H9 (cell line): Measurements from ENCODE around the gene ABLIM3. TPM values are rescaled to one million over a fixed set of nuclear protein-coding genes. Genes with fewer than 3 reads are reported as not detected.

Source experiments
- DNase-seq: peaks from one replicate; pipeline ENCODE4 v3.0.0-alpha.2; 2017
- H2AFZ ChIP-seq: one replicate; pipeline ENCODE4 v1.6.1; 2013; ENCODE audit warnings: mild to moderate bottlenecking, low read length, control low read depth, moderate library complexity
- H2AK5ac ChIP-seq: 2 replicates; pipeline ENCODE4 v1.6.1; 2013; ENCODE audit warnings: low read length, control low read depth, mixed read lengths; ENCODE audit not compliant: insufficient read length
- H2BK120ac ChIP-seq: one replicate; pipeline ENCODE4 v1.6.1; 2013; ENCODE audit warnings: low read depth, mild to moderate bottlenecking, low read length, control low read depth, inconsistent platforms; ENCODE audit not compliant: poor library complexity, severe bottlenecking
- H2BK12ac ChIP-seq: 2 replicates; pipeline ENCODE4 v1.6.1; 2013; ENCODE audit warnings: low read length, control low read depth, mixed read lengths, low read depth; ENCODE audit not compliant: insufficient read length
- H2BK15ac ChIP-seq: 2 replicates; pipeline ENCODE4 v1.6.1; 2013; ENCODE audit warnings: low read depth, low read length, control low read depth
- H2BK20ac ChIP-seq: one replicate; pipeline ENCODE4 v1.6.1; 2013; ENCODE audit warnings: low read depth, mild to moderate bottlenecking, low read length, control low read depth, inconsistent platforms; ENCODE audit not compliant: poor library complexity, severe bottlenecking
- H2BK5ac ChIP-seq: 2 replicates; pipeline ENCODE4 v1.6.1; 2013; ENCODE audit warnings: low read length, control low read depth, mixed read lengths; ENCODE audit not compliant: insufficient read length
- H3K14ac ChIP-seq: 2 replicates; pipeline ENCODE4 v1.6.1; 2013; ENCODE audit warnings: low read length, control low read depth; ENCODE audit not compliant: insufficient read depth
- H3K18ac ChIP-seq: 2 replicates; pipeline ENCODE4 v1.6.1; 2013; ENCODE audit warnings: low read depth, mild to moderate bottlenecking, mixed read lengths, low read length, control low read depth; ENCODE audit not compliant: insufficient read length
- H3K23ac ChIP-seq: 2 replicates; pipeline ENCODE4 v1.6.1; 2013; ENCODE audit warnings: low read length, control low read depth, mixed read lengths, low read depth; ENCODE audit not compliant: insufficient read length
- H3K23me2 ChIP-seq: 2 replicates; pipeline ENCODE4 v1.6.1; 2013; ENCODE audit warnings: low read depth, mild to moderate bottlenecking, mixed read lengths, low read length, control low read depth; ENCODE audit not compliant: insufficient read length, poor library complexity, severe bottlenecking
- H3K27ac ChIP-seq: 2 replicates; pipeline ENCODE4 v1.5.1; 2013; ENCODE audit warnings: low read length, control low read depth, mixed read lengths, low read depth; ENCODE audit not compliant: insufficient read length
- H3K27me3 ChIP-seq: 2 replicates; pipeline ENCODE4 v1.6.1; 2013; ENCODE audit warnings: low read length, control low read depth, inconsistent platforms; ENCODE audit not compliant: insufficient read depth
- H3K4ac ChIP-seq: 2 replicates; pipeline ENCODE4 v1.6.1; 2013; ENCODE audit warnings: low read depth, mild to moderate bottlenecking, control low read depth, inconsistent platforms, low read length, moderate library complexity
- H3K4me1 ChIP-seq: 2 replicates; pipeline ENCODE4 v1.6.1; 2013; ENCODE audit warnings: low read length, control low read depth, inconsistent platforms; ENCODE audit not compliant: insufficient read depth
- H3K4me2 ChIP-seq: 2 replicates; pipeline ENCODE4 v1.6.1; 2013; ENCODE audit warnings: low read length, control low read depth, mixed read lengths; ENCODE audit not compliant: insufficient read length, insufficient read depth
- H3K56ac ChIP-seq: 2 replicates; pipeline ENCODE4 v1.6.1; 2013; ENCODE audit warnings: low read depth, mild to moderate bottlenecking, mixed read lengths, low read length, control low read depth; ENCODE audit not compliant: insufficient read length
- H3K79me1 ChIP-seq: 2 replicates; pipeline ENCODE4 v1.6.1; 2013; ENCODE audit warnings: low read depth, mild to moderate bottlenecking, moderate library complexity, low read length, control low read depth, inconsistent platforms; ENCODE audit not compliant: insufficient read depth, poor library complexity, severe bottlenecking
- H3K79me2 ChIP-seq: 2 replicates; pipeline ENCODE4 v1.6.1; 2013; ENCODE audit warnings: low read length, control low read depth, inconsistent platforms; ENCODE audit not compliant: insufficient read depth
- H3K9ac ChIP-seq: 2 replicates; pipeline ENCODE4 v1.6.1; 2013; ENCODE audit warnings: low read length, control low read depth, mixed read lengths; ENCODE audit not compliant: insufficient read length; ENCODE audit errors: extremely low read depth
- H3K9me3 ChIP-seq: one replicate; pipeline ENCODE4 v1.6.1; 2013; ENCODE audit warnings: low read depth, low read length, inconsistent platforms; ENCODE audit not compliant: control insufficient read depth
- H3T11ph ChIP-seq: one replicate; pipeline ENCODE4 v1.6.1; 2013; ENCODE audit warnings: mild to moderate bottlenecking, low read length, control low read depth, inconsistent platforms
- H4K20me1 ChIP-seq: one replicate; pipeline ENCODE4 v1.6.1; 2013; ENCODE audit not compliant: control insufficient read depth, insufficient read length, insufficient read depth
- H4K5ac ChIP-seq: 2 replicates; pipeline ENCODE4 v1.6.1; 2013; ENCODE audit warnings: low read depth, mild to moderate bottlenecking, mixed read lengths, low read length, control low read depth; ENCODE audit not compliant: insufficient read length
- H4K8ac ChIP-seq: replicated peaks from 2 replicates; pipeline ENCODE4 v1.6.1; 2013; ENCODE audit warnings: low read length, control low read depth, mixed read lengths, low read depth; ENCODE audit not compliant: insufficient read length
- H4K91ac ChIP-seq: 2 replicates; pipeline ENCODE4 v1.6.1; 2013; ENCODE audit warnings: low read depth, mild to moderate bottlenecking, moderate library complexity, mixed read lengths, low read length, control low read depth; ENCODE audit not compliant: insufficient read length
- H3K27ac Mint-ChIP-seq, 3 experiments: 2 replicates in 2 of 3; 3 replicates in 1 of 3; pipeline ENCODE4 v1.8.0; 2020 to 2021; ENCODE audit warnings: mixed read lengths in 3 of 3, mild to moderate bottlenecking in 1 of 3, moderate library complexity in 1 of 3
- H3K27me3 Mint-ChIP-seq: 2 replicates; pipeline ENCODE4 v1.8.0; 2021; ENCODE audit warnings: low read depth, mild to moderate bottlenecking, moderate library complexity, mixed read lengths
- H3K36me3 Mint-ChIP-seq, 3 experiments: 2 replicates in 2 of 3; 3 replicates in 1 of 3; pipeline ENCODE4 v1.8.0; 2020 to 2021; ENCODE audit warnings: low read depth in 3 of 3, mixed read lengths in 3 of 3; ENCODE audit not compliant: insufficient read depth in 1 of 3
- H3K4me1 Mint-ChIP-seq, 2 experiments: 2 replicates each; pipeline ENCODE4 v1.8.0; 2020; ENCODE audit warnings: mixed read lengths in 2 of 2
- H3K4me3 Mint-ChIP-seq, 2 experiments: 2 replicates in 1 of 2; 3 replicates in 1 of 2; pipeline ENCODE4 v1.8.0; 2020 to 2021; ENCODE audit warnings: mild to moderate bottlenecking in 2 of 2, mixed read lengths in 2 of 2, moderate library complexity in 1 of 2
- H3K9me3 Mint-ChIP-seq, 2 experiments: 2 replicates in 1 of 2; 3 replicates in 1 of 2; pipeline ENCODE4 v1.8.0; 2020; ENCODE audit warnings: mild to moderate bottlenecking in 2 of 2, mixed read lengths in 2 of 2, moderate library complexity in 1 of 2
- WGBS: extraction: QIAGEN DNeasy Blood & Tissue Kit; methylation state at CpG from one replicate; pipeline ENCODE4 v1.1.7; 2013; ENCODE audit warnings: missing lambda C conversion rate, low lambda C conversion rate, mixed read lengths; ENCODE audit not compliant: insufficient read length; ENCODE audit errors: extremely low coverage; 5-methylcytosine and 5-hydroxymethylcytosine counted together
- total RNA-seq: library from RNA; stranded (reverse); gene quantifications from 2 replicates; pipeline ENCODE4 v1.2.1, GENCODE V29; 2021
- TF ChIP-seq, protein P1 (sequence below): fragments of 200-600 bp; sonication (generic); conservative IDR thresholded peaks from 3 replicates; pipeline ENCODE4 v1.8.0; 2021; ENCODE audit warnings: antibody characterized with exemption, mild to moderate bottlenecking

Gene ABLIM3
- total RNA-seq, 1 experiment from 2014 or later: 0.20 TPM

GRCh38 chr5:149157330-149157729 is 16.0 kb downstream of the ABLIM3 start:
- Histone ChIP-seq H2BK12ac (no peak overlapping the region), H3K79me1 (no peaks in the 10 kb centered on the region), H4K8ac (no peak overlapping the region), H3K9ac (no peak overlapping the region), H3K4ac (no peak overlapping the region), H3K23me2 (no peaks in the 10 kb centered on the region), H3K56ac (no peak overlapping the region), H3K79me2 (no peaks in the 10 kb centered on the region), H3K9me3 (no peaks in the 10 kb centered on the region), H2AFZ (no peak overlapping the region), H4K91ac (no peak overlapping the region), H3T11ph (no peak overlapping the region), H4K20me1 (no peaks in the 10 kb centered on the region), H2AK5ac (no peak overlapping the region), H3K14ac (no peak overlapping the region), H3K23ac (no peak overlapping the region), H3K18ac (no peak overlapping the region), H2BK15ac (no peak overlapping the region), H4K5ac (no peak overlapping the region), H2BK20ac (no peak overlapping the region), H2BK120ac (no peak overlapping the region), H3K4me1 (no peaks in the 10 kb centered on the region; the same call in 1 of the 2 replicates), H3K27ac (no peak overlapping the region), H2BK5ac (no peak overlapping the region), H3K27me3 (no peaks in the 10 kb centered on the region), H3K4me2 (no peak overlapping the region)
- no peak overlapping the region for H3K4me3 Mint-ChIP-seq
- no peak for DNase-seq
- peaks cover 0 to 5% of the 10 kb centered on the region in 2 experiments; a peak in 2 of 4 replicates for H3K4me1 Mint-ChIP-seq
- WGBS: no CpG with 5 or more reads among the region's 2 CpGs
- no peak overlapping the region for H3K27ac Mint-ChIP-seq
- H3K27me3 Mint-ChIP-seq: 0 out of 2 replicates have a peak, but pooled peaks cover 2% of the 10 kb centered on the region
- TF ChIP-seq, protein P1, sequence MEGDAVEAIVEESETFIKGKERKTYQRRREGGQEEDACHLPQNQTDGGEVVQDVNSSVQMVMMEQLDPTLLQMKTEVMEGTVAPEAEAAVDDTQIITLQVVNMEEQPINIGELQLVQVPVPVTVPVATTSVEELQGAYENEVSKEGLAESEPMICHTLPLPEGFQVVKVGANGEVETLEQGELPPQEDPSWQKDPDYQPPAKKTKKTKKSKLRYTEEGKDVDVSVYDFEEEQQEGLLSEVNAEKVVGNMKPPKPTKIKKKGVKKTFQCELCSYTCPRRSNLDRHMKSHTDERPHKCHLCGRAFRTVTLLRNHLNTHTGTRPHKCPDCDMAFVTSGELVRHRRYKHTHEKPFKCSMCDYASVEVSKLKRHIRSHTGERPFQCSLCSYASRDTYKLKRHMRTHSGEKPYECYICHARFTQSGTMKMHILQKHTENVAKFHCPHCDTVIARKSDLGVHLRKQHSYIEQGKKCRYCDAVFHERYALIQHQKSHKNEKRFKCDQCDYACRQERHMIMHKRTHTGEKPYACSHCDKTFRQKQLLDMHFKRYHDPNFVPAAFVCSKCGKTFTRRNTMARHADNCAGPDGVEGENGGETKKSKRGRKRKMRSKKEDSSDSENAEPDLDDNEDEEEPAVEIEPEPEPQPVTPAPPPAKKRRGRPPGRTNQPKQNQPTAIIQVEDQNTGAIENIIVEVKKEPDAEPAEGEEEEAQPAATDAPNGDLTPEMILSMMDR: no peak
- H3K9me3 Mint-ChIP-seq: no peaks in the 10 kb centered on the region
- no peaks in the 10 kb centered on the region for H3K36me3 Mint-ChIP-seq
